GM18907 (cell line): ENCODE data around the gene NXN.
"Not testable (repeated sequence)": the region's sequence is repeated elsewhere in the genome, so short reads cannot be mapped to it uniquely, and the experiment has no call there.

Experiments used
- ATAC-seq: cut with Tn5 transposase; IDR thresholded peaks from one replicate; pipeline ENCODE4 v1.9.1; 2021; ENCODE audit warnings: mild to moderate bottlenecking, moderate library complexity; ENCODE audit not compliant: unreplicated experiment

The NXN gene

DNA sequence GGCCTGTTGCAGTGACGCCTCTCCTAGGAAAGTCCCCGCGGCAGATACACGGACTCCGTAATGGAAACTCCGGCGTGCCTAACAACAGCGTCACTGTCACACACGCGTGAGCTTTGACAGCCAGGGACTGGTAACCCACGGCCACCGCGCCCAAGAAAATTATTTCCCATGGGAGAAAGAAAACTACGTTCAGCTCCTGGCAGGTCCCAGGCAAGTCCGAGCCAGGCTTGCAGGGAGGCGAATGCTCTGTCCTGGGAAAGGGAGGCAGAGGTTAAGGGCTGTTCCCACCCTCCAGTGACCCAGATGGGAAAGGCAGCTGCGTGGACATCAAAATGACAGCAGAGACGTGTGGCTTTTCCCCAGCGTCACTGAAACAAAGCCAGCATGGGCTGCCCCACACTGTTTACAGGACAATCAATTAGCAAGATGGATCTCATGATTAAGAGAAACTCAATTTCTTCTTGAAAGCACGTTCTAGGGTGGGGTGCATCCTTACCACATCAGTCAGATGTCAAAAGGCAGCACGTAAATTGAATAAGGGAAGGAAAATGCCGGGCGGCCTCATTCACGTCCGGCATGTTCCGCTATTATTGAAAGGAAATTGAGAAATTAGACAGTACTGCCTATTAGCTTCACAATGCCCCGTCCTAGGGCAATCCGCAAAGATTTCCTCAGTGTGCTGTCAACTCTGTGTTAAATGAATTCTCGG, 82.5 kb downstream of the NXN start:
- ATAC-seq = no peak

DNA sequence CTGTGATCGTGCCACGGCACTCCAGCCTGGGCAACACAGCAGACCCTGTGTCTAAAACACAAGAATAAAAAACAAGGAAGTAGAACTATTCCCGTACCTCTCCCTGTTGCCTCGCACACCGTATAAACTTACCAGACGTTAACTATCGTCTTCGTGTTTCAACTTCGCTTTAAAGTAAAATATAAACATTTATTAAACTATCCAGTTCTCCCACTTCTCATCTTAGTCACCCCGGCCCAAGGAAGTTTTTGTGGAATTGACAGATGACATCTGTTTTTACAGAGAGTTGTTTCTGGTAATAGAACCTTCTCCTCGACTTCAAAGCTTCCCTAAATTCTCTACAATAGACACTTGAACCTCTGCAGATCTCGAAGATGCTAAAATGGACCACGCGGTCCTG, 83.1 kb downstream of the NXN start:
- no peak for ATAC-seq

- no peak for ATAC-seq
These were observed 86.6 kb downstream of the NXN start for GRCh38 chr17:892958-893357.

DNA sequence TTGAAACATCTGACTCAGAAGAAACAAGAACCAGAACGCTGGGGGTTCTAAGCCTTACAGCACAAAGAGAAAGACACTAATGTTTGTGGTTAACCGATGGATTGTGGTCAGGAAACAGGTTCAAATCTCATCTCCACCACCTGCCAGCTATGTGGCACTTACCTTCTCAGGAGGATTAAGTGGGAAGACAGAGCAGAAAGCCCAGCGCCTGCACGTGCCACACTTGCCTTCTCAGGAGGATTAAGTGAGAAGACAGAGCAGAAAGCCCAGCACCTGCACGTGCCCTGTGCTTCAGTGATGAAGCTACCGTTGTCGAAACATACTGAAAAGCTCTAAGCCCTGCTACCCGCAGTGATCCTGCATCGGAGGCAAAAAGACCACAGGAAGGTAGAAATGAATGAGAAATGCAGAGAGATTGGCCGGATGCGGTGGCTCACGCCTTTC, 90.6 kb downstream of the NXN start:
- ATAC-seq = no peak

- no peak for ATAC-seq
These were observed 91.9 kb downstream of the NXN start for GRCh38 chr17:887551-888209.

DNA sequence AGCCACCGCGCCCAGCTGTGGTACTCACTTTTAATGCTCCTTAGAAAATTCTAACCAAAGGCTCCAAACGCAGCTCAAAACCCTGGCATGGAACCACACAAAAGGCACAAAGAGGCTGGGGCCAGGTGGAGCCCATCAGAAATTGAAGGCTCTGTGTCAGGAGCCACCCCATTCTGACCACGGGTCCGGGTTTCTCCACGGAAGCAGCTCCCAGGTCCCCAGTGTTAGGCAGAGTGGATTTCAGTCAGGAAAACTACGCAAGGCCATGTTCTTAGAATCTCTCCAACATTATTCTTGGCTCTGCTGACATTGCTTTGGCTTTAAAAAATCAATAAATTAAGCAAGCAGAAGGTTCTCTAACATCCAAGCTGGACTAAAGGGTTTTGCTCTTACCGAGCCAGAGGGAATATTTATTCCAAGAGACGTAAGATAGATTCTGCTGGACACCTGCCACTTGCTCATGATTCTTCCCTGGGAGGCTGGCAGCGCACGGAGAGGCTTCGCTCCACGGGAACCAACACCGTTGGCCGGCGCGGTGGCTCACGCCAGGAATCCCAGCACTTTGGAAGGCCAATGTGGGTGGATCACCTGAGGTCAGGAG, 93.5 kb downstream of the NXN start:
- no peak for ATAC-seq

GRCh38 chr17:883586-883962, 96.0 kb downstream of the NXN start:
- ATAC-seq = no peak

DNA sequence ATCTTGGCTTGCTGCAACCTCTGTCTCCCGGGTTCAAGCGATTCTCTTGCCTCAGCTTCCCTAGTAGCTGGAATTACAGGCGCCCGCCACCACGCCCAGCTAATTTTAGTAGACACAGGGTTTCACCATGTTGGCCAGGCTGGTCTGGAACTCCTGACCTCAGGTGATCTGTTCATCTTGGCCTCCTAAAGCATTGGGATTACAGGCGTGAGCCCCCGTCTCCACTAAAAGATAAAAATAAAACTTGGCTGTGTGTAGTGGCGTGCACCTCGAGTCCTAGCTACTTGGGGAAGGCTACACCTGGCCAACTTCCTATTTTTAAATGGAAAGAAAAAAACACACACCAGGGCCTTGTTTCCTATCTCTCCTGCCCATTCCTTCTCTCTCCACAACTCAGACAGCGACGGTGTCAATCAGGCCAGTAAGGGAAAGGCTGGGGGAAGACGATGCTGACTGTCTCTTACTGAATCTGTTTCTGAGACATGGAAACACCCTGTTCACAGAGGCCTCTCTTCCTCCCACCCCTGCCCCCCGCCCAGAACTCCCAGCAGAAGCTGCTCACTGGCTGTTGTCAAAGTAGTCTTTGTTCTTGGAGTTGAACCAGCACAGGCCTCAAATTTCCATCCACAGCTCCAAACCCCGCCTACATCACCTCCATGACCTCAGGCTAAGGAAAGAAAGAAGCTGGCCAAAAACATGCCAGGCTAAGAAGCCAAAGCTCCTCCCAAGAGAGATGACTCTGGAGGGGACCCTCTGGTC, 96.6 kb downstream of the NXN start:
- ATAC-seq = no peak

DNA sequence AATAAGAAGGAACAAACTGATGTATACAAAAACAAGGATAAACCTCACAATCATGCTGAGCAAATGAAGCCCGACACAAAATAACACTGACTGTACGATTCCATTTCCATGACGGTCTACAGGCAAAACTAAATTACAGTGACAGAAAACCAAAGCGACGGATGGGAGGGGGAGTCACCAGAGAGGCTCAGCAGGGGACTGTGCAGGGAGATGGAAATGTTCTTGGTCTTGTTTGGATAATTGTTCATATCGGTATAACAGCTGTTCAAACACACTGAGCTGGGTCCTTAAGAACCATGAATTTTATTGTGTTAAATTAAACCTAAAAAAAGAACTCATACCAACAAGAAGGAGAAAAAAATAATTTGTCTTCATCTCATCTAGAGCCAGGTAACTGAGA, 97.8 kb downstream of the NXN start:
- no peak for ATAC-seq

- ATAC-seq = no peak
These were observed 98.9 kb downstream of the NXN start for GRCh38 chr17:880443-881269.

- no peak for ATAC-seq
These were observed 99.8 kb downstream of the NXN start for GRCh38 chr17:879546-880442.

DNA sequence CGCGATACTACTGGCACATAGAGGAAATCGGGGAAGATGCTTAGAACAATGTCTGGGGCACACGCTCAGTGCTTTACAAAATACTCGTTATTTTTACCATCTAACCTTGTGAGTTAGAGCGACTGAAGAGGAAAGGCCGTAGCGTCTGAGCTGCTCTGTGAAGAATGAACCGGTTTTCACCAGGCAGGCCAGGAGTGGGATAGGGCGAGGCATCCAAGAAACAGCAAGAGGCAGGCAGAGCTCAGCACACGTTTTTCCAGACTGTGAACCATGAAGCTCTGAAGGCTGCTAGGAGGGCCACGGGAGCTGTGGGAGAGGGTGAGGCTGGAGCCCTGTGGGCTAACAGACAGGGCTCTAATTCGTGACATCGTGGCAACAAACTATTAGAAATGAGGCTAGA, 101.9 kb downstream of the NXN start:
- no peak for ATAC-seq

DNA sequence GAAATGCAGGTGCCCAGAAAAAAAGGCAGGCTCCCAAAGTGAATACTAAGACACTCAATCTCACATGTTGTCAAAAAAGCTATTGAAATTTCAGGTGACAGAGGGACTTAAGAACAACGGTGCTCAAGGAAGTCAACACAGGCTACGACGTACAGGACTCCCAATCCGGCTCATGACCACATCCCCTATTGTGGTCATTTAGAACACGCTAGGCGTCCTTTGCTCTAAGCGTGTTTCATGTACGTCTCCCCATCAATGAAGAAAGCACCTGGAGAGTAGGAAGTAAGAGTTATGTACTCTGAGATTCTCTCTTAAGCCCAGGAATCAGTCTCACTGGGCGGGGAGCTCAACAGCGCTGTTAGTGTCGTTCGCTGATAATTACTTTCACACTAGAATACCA, 103.3 kb downstream of the NXN start:
- no peak for ATAC-seq

- not testable (repeated sequence) for ATAC-seq
These were observed 105.0 kb downstream of the NXN start for GRCh38 chr17:874590-874989.

DNA sequence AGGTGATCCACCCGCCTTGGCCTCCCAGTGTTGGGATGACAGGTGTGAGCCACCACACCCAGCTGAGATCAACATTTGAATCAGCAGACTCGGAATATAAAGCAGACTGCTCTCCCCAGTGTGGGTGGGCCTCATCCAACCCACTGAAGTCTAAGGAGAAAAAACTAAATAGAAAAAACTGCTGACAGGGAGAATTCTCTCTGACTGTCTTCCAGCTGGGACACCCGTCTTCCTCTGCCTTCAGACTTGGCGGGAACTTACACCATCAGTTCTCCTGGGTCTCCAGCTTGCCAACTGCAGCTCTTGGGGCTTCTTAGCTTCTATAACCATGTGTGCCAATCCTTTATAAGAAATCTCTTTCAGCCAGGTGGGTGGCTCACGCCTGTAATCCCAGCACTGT, 106.7 kb downstream of the NXN start:
- no peak for ATAC-seq

GRCh38 chr17:871751-872519, 107.6 kb downstream of the NXN start:
- no peak for ATAC-seq

DNA sequence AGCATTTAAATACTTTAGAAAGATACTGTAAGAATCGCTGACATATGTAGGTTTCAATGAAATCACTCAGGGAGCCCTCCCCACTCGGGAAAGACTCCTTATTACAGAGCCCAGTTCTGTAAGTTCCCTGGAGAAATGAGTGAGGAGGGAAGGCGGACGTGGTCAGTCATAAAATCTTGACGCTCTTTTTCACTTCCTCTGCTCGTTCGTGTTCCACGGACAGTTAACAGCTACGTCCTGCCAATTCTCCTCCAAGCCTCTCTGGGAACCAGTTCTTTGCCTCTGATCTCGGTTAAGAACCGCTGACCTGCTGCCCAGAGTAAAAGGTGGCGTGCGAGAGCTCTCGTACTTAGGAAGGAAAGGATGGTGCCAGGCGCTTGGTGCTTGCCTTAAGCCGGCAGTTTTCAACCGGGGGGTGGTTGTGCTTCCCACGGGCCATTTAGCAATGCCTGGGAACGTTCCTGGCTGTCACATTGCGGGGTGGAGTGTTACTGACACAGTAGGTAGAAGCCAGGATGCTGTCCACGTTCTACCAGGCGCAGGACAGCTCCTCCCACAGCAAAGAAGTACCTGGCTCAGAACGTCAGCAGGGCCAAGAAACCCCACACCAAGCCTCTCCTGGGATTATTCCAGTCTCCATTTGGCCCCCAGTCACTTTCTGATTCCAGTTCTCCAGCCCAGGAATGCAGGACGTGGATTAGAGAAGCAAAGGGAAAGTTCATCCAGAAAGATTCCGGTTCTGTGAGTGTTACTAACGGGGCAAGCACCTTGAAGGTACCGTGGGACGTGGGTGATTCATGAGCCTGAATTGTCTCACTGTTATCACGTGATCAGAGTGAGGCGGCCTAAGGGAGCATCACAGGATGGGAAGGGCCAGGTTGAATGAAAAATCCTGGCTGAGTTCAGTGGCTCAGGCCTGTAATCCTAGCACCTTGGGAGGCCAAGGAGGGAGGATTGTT, 109.7 kb downstream of the NXN start:
- ATAC-seq = no peak

GRCh38 chr17:869086-869485, 110.5 kb downstream of the NXN start:
- no peak for ATAC-seq
